DMS79 treated with DMSO at 0.1 percent for 48 hours (cell line): ENCODE measurements around the gene CXorf49B.
"Not testable (repeated sequence)": the region's sequence is repeated elsewhere in the genome, so short reads cannot be mapped to it uniquely, and the experiment has no call there.

Source experiments
- DNase-seq: peaks from one replicate; lab custom pipeline; 2025; lab: John Stamatoyannopoulos, UW

Gene CXorf49B

GRCh38 chrX:71763049-71763448, at the start of gene CXorf49B:
TSS of gene CXorf49B (plus strand) at chrX:71763349. CDS start at chrX:71763424, 75 bp downstream.
- not testable (repeated sequence) for DNase-seq

- not testable (repeated sequence) for DNase-seq
Measured at GRCh38 chrX:71714064-71714463, 49.1 kb upstream of the CXorf49B start.

GRCh38 chrX:71715551-71715950, 47.6 kb upstream of the CXorf49B start:
- not testable (repeated sequence) for DNase-seq

GRCh38 chrX:71716323-71716722, 46.8 kb upstream of the CXorf49B start:
- not testable (repeated sequence) for DNase-seq

- not testable (repeated sequence) for DNase-seq
Measured at GRCh38 chrX:71718185-71718584, 45.0 kb upstream of the CXorf49B start, which contains the start of gene CXorf49. TSS of gene CXorf49 (minus strand) at chrX:71718285. CDS start at chrX:71718151, 134 bp downstream.

GRCh38 chrX:71719195-71719594, 44.0 kb upstream of the CXorf49B start:
- DNase-seq = not testable (repeated sequence)

GRCh38 chrX:71720289-71720886, 42.8 kb upstream of the CXorf49B start:
- DNase-seq = not testable (repeated sequence)

- DNase-seq = not testable (repeated sequence)
Measured at GRCh38 chrX:71760688-71761281, 2.4 kb upstream of the CXorf49B start.

- not testable (repeated sequence) for DNase-seq
Measured at GRCh38 chrX:71764832-71765231, 1.7 kb downstream of the CXorf49B start.

GRCh38 chrX:71765613-71766012, 2.5 kb downstream of the CXorf49B start:
- not testable (repeated sequence) for DNase-seq

GRCh38 chrX:71767134-71767533, 4.0 kb downstream of the CXorf49B start:
- DNase-seq = not testable (repeated sequence)

GRCh38 chrX:71778322-71778721, 15.2 kb downstream of the CXorf49B start:
- not testable (repeated sequence) for DNase-seq

- DNase-seq = not testable (repeated sequence)
Measured at GRCh38 chrX:71782225-71782949, 19.2 kb downstream of the CXorf49B start.

GRCh38 chrX:71782950-71783299, 19.8 kb downstream of the CXorf49B start:
- not testable (repeated sequence) for DNase-seq

- not testable (repeated sequence) for DNase-seq
Measured at GRCh38 chrX:71783569-71784347, 20.6 kb downstream of the CXorf49B start.

GRCh38 chrX:71784348-71784983, 21.3 kb downstream of the CXorf49B start:
- not testable (repeated sequence) for DNase-seq

GRCh38 chrX:71806450-71806849, 43.3 kb downstream of the CXorf49B start:
- DNase-seq = not testable (repeated sequence)

GRCh38 chrX:71809886-71810285, 46.7 kb downstream of the CXorf49B start:
- DNase-seq = no peak

GRCh38 chrX:71814123-71814912, 51.2 kb downstream of the CXorf49B start:
- DNase-seq = no peak

- DNase-seq = no peak
Measured at GRCh38 chrX:71815121-71815905, 52.2 kb downstream of the CXorf49B start.
